AG20443 (cell line): ENCODE results near the gene KCND3.
A peak's percentile ranks its signal among the peaks of the same experiment; 100 is the strongest.

Source experiments
- DNase-seq: peaks from one replicate; pipeline ENCODE4 v3.0.0; 2012; ENCODE audit warnings: low spot score, mixed read lengths

The KCND3 gene

DNA sequence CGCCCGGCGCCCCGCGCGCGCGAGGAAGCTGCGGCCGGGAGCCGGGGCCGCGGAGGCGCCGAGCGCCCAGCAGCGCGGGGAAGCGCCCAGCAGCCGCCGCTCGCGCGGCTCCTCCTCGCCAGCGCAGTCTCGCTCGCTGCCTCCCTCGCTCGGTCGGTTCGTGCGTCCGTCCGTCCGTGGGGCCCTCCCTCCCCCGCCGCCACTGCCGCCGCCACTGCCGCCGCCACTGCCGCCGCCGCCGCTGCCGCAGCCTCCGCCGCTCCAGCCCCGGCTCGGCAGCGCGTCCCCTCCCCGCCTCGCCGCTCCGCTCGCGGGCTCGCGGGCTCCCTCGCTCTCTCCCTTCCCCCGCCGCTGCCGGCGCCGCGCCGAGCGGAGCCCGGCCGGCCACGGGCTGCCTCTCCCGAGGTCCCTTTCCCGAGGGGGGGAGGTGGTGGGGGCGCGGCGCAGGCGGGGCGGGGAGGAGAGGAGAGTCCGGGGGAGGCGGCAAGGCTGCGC lies at the start of gene KCND3:
TSS of gene KCND3 (minus strand) at position 138 of the 495 bp plus-strand sequence.
- peak; percentile 79 for DNase-seq

DNA sequence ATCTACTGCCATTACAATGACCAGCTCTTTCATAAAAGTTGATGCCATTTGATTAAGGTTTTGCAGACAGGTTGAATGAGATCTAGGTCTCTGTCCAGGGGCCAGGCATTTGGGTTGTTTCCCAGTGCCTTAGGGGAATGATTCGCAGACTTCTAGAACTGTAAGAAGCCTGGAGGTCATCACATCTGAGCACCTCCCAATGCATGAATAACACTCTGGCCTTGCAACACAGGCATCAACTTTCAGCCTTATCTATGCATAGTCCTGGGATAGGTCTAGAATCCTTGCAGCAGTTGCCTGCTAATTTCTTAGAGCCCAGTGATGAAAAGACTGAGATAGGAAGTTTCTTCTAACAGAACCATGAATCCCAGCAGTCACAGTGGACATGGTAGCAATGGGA lies 44.8 kb upstream of the KCND3 start:
- no peak for DNase-seq

DNA sequence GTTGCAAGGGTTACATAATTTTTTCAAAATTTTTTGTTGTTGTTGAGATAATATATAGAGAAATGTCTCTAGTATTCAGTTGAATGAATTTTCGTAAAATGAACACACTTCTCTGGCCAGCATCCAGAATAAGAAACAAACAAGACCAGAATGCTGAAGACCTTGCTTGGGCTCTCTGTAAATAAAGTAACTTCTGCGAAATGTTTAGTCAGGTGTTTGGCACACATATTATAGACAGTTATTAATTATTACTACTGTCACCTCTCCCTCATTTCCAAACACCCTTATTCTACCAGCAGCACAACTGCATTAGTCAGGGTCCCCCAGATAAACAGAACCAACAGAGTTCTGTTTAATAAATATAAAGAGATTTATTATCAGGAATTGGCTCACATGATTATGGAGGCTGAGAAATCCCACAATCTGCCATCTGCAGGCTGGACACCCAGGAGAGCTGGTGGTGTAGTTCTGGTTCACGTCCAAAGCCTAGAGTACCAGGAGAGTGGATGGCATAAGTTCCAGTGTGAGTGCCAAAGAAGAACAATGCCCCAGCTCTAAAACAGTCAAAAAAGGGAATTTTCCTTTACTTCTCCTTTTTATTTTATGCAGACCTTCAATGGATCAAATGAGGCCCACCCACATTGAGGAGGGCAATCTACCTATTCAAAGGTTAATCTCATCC lies 44.1 kb upstream of the KCND3 start:
- no peak for DNase-seq

DNA sequence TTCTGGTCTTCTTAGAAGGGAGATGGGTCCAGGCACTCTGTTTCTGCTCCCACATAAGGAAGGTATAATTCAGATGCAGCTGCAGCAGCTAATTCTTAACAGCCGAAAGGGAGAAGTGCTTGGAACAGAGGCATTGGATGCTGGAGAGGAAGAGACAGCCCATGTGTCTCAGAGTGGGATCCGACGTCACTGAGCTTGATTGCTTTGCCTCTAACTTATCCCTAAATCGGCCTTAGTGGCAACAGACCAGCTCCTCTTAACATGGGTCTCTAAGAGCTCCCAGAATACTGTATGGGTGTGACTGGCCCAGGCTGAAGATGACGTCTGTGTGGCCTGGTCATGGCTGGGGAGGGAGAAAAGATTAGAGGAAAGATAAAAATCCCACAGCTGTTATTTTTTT lies 40.7 kb upstream of the KCND3 start:
- no peak for DNase-seq

DNA sequence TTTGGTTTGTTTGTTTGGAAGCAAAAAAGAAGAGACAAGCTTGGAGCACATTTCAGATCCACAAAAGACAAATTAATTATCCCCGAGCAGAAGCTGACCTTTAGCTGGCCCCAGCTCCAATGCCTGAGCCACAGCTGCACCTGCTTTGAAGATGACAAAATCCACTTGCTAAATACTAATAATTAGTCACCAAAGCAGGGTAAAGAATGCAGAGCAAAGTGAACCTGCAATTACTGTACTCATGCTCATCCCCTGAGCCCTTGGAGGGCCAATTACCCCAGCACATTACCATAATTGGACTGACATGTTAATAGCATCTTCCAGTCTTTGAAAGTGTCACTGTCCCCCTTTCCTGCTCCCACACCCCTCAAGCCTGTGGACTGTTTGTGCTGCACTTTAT lies 38.2 kb upstream of the KCND3 start:
- DNase-seq, result no peak

DNA sequence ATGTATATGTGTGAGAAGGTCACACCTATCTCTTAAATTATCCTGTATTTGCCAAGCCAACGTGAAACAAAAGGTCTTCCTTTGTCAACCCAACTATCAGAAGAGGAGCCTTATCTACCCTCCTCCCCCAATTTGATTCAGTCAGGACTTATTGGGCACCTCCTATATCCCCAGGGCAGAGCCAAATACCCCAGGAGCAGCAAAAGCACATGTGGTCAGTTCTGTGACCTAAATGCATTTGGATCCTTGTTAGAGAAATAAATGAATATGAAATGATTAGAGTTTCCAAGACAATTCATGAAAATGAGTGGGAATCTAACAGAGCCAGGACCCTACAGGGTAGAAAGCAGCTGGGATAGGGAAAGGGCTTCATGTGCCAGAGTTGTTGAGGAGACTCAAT lies 37.0 kb upstream of the KCND3 start:
- DNase-seq, result no peak

DNA sequence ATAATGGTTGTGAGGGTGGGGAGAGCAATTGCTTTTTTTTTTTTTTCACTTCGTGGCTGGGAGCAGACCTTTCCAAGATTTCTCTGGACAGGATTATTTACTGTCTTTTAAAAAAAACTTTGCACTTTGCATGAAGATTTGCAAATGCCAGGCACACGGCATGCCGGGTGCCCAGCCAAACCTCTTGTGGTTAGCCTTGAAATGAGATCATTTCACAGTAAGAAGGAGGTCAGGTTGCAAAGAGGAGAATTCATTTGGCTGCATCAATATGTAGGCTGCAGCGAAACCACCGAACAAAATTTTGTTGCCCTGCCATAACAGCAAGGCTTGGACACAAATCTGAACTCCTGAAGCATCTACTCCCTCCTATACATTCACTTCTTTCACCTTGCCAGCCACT lies 36.5 kb upstream of the KCND3 start:
- peak; percentile 15 for DNase-seq

DNA sequence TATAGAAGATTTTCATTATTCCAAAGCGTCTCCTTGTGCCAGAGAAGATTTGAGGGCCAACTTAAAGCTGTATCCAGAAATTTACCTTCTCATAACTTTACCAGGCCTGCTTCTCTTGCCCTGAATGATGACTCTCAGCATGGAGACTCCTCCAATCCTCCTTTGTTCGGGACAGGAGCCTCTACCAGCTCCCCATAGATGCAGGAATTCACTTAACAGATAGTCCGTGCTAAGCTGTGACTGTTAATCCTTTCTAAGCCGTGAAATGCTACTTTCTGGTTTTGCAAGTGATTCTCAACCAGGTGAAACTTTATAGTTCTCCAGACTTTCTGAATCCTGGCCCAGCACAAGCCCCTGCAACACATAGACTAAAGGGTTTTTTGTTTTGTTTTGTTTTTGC lies 31.8 kb upstream of the KCND3 start:
- DNase-seq, result no peak

DNA sequence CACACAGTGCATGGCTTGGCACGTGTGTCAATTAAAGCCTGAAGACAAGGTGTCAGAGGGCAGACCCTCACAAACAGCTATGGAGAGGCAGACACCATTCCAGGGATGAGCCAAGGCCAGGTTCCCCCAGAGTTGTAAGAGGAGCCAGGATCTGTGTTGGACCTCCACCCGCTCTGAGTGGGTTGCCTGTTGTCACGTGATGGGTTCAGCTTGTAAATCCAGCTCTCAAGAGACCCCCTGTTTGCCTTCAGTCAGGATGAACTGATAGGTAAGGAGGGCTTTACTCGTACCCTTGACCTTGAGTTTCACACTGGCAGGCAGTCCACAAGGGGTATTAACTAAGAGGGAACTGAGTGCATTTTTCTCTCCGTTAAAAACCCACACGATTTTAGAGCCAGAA lies 27.7 kb upstream of the KCND3 start:
- DNase-seq, result no peak

DNA sequence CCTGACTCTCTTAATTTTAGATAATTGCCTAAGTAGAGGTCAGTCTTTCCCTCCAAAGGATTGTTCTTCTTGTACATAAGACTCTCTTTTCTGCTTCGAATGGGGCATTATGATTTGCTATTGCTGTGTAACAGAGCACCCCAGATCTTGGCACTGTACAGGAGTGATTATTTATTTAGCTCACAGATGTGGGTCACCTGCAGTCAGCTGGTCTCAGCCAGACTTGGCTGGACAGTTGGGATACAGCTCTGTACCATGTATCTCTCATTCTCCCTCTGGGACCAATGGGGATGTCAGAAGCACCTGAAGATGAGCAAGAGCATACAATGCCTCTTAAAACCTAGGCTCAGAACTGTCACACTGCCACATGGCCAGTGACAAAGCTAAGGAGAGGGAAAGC lies 23.4 kb upstream of the KCND3 start:
- no peak for DNase-seq

DNA sequence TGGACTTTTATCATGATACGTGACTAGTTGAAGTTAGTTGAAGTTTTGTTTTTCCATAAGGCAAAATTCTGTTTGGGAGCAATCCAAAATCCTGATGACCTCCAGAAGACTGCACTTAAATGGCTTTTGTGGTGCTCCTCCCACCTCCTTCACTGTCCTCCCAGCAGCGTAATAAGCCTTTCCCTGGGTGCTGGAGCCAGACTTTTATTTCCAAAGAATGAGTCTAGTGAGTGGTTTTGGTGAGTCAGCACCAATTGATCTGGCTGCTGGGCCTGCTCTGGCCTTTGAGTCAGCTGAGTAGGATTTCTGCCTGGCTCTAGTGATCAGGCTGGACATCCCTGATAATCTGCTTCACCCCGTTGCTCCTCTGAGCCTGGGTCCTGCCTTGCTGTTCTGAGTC lies 21.7 kb upstream of the KCND3 start:
- peak; percentile 84 for DNase-seq

DNA sequence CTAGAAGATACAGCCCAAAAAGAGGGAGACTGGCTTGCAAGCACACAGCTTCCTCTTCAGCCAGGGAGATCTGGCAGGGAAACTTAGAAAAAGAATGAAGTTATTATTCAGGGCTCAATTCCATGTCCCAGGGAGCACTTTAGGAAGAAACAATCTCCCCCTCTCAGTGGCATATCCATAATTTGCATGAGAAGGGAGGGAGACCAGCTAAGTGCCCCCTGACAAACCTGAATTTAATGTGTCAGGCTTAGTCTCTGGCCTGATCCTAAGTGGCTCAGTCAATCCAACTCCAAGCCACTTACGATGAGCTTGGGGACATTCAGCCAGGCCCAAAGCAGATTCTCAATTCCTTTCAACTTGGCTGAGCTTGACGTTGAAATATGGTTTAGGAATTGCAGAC lies 17.7 kb upstream of the KCND3 start:
- DNase-seq, result no peak

DNA sequence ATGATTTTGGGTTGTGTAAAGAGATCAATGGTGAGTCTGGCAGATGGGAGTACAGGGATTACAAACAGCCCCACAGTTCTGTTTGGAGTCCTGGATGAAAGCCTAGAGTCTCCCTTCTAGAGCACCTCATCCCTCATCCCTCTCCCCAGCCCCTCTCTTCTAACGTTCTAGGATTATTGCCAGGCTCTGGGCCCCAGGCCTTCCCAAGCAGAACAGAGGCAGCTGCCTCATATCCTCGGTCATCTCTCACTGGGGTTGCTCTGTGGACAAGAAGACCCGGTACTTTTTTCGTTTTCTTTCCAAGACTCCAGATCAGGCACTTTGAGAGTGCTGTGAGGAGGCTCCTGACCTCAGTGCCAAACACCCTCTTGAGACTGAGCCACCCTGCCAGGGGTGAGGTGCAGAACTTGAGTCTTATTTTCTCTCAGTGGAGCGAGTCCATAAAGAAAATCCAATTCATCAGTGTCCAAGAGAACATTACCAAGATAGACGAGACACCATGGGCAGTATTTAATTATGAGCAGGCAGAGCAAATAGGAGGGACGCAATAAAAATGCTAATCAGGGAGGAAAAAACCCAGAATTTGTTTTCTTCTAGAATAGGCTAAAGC lies 17.1 kb upstream of the KCND3 start:
- DNase-seq, result no peak

DNA sequence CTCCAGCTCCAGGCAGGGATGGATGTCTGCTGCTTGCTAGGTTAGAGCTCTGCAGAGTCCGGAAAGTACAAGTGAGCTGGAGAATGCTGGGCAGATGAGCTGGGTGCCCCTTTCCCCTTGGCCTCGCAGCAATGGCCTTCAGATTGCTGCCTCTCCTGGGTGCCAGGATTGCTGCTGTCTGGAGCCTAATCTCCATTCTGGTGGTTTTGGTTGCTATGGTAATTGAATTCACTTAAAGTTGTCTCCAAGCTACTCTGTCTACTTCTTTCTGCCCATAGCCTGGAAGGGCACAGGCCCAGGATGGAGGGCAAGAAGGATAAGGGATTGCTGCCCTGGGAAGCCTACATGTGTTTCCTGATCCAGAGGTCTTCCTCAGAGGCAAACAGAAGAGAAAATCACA lies 14.6 kb upstream of the KCND3 start:
- DNase-seq, result no peak

DNA sequence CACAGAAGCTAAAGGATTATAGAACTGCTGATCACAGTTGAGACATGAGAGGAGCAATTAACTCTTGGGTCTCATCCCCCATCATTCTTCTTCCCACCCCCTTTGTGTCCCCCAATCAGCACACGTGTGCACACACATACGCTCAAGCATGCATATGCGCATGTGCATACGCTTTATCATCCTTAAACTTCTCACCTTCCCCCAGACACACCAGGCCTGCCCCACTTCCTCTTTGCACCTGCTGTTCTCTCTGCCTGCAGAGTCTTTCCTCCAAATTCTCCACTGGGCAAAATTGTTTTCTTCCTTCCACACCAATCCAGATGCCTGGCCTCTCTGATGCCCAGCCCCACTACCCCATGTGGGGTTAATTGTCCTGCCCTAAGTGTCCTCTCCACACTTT lies 13.0 kb upstream of the KCND3 start:
- DNase-seq, result no peak

DNA sequence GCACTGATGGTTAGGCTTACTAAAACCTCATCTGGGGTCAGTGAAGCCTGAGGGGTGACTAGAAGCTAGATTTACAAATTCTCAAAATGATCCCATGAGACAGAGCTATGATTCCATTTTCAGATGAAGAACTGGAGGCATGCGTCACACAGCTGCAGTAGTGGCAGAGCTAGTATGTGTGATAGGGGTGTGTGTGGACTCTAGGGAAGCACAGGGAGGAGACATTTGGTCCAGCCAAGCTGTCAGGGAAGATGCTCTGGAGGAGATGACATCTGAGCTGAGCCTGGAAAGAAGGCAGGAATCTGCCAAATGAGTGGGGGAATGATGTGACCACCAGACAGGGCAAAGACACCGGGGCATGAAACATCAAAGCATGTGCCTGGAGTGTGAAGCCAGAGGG lies 12.0 kb upstream of the KCND3 start:
- DNase-seq, result no peak

DNA sequence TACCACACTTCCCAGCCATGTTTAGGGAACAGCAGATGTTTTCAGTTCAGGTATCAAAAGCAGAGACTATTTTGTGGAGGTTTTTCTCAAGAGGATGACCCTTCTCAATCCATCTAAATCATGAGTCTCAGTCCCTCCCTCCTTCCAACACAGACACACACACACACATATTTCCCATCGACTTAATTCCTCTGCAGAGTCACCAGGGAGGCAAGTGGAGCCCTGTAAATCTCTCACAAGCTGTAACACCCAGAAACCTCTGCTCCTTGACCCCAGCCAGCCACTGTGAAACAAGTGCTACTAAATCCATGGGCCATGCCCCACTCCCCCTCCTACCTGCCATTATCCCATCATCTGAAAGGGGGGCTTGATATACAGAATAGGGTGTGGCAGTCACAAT lies 10.6 kb upstream of the KCND3 start:
- no peak for DNase-seq

DNA sequence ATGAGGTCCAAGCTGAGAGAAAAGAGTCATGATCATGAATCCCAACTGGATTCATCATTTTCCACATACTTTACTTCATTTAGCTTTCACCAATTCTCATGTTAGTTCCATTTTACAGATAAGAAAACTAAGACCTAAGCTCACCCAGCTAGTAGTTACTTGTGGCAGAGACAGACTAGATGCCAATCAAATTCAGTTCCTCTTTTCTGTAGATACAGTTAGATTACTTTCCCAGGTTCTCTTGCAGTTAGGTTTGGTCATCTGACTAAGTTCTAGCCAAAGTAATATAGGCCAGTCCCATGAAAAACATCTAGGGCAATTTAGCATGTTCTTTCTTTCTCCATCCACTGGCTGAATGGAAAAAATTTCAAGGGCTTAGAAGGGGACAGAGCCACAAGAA lies 8.9 kb upstream of the KCND3 start:
- no peak for DNase-seq

DNA sequence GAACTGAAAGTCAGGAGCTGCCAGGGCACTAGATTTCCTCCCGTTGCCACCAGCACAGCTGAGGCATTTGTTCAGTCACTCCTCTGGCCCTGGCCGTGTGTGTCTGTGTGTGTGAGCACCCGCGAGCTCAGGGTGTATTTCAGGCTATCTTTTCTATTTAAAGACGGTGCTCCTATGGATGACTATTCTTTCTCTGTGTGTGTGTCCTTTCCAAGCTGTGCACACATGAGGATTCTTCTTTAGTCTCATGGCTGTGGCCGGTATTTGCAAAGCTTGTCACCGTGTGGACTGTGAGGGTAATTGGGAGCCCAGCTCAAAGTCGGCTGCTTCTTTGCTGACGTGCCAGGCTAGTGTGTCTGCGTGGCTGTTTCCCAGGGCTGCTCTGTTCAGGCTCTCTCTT lies 3.0 kb upstream of the KCND3 start:
- no peak for DNase-seq

DNA sequence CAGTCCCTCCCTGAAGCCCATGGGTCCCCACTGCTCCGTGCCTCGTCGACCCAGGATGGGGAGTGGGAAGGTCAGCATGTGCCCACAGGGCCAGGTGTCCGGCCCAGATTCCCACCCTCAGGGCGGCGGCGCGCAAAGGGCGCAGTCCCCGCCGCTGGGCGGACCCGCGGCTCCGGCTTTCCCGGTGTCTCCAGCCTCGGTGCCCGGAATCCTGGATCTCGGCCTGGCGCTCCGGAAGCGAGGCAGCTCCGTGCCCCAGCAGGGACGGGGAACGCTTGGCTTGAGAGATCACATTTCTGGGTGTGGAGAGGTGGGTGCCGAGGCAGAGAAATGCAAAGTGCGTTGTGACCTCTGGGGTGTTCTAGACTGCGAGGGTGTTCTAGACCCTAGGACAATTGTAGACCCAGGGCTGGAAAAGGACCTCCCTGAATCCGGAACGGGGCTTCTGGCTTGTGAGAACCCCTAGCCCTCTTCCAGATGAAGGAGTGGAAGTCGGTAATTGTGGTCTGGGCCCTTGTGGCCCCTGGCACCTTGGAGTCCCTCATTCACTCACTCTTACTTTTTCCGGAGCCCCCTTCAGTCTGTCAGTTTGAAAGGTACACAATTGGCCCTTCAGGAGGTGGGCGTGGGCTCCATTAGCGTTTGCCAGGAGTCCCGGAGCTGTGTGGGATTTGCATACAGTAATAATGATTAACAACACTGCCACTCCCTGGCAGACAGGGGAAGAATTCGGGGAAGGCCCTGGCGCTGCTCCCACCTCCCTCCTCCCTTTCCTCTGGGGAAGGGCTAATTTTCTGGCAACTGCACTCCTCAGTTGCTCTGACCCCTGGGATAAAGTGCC lies 1.6 kb upstream of the KCND3 start:
- DNase-seq, result peak; percentile 71

DNA sequence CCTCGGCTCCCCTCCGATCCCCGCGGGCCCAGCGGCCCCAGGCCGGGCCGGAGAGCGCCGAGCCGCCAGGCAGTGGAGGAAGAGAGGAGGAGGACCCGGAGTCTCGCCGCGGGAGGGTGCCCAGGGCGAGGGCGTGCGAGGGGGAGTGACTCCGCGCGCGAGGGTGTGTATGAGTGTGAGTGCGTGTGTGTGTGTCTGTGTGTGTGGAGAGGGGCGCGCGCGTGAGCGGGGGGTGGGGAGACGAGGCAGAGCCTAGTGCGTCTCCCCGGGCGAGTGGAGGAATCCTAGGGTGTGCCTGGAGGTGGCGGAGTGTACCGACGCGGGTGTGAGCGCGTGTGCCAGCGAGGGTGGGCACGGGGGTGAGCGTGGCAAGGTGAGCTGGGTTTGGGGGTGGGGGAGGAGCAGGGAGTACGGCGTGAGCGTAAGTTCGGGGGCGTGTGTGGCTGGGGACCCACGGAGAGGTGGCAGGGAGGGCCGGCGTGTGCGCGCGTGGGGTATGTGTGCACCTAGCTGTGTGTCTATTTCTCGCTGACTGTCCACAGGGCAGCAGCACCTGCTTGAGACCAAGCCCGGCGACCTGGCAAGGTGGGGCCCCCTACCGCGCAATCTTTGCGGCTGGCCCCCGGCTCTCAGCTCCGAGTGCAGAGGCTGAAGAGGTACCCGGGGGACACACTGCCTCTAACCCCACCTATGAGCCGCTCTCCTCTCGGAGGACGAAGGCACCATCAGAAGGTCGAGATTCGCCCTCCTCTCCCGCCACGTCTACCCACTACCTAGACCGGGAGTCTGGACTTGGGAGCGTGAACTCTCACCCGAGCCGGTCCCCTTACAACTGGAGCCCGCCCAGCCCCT lies 784 bp upstream of the KCND3 start:
- DNase-seq, result no peak

DNA sequence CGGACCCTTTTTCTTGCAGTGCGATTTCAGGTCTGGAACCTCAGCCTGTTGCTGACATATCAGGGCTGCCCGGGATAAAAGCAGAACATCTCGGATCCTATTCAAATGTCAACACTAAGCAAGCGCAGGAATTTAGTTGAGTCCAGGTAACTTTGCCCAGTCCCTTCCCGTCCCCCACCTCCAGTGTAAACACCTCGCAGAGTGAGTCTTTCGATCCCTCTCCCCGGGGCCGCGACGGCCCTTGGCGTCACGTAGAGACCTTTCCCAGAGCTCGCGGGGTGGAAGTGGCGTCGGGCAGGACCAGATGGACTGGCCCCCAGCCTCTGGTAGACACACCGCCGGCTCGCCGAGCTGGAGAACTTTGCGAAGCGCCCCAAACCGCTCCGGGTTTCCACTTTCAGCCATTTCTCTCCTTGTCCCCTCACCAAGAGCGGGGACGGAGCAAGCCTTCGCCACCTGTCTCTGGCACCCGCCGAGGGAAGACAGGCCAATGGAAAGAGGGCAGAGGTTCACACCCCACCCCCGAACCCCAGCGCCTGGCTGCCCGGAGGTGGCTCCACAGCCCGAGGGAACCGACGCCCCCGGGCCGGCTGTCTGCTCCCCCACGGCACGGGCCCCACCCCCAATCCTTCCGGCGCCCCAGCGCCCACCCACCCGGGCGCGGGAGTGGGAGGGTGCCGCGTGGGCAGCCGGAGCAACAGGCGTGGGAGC lies 570 bp downstream of the KCND3 start:
- no peak for DNase-seq
